GM21825 (cell line): ENCODE measurements around the gene AMY1A.
"Not testable (repeated sequence)": the region's sequence is repeated elsewhere in the genome, so short reads cannot be mapped to it uniquely, and the experiment has no call there.

Source experiments
- ATAC-seq: cut with Tn5 transposase; IDR thresholded peaks from one replicate; pipeline ENCODE4 v1.9.1; 2021; ENCODE audit warnings: mild to moderate bottlenecking, moderate library complexity; ENCODE audit not compliant: unreplicated experiment

AMY1A gene

GRCh38 chr1:103655460-103655859 lies at the start of gene AMY1A:
AMY1A (plus strand) TSS chr1:103655760; CDS start chr1:103656331, 571 bp downstream.
- not testable (repeated sequence) for ATAC-seq

- ATAC-seq: no peak
Measured at GRCh38 chr1:103616362-103616761, 39.2 kb upstream of the AMY1A start.

GRCh38 chr1:103616994-103617477 lies 38.5 kb upstream of the AMY1A start, which contains the start of gene AMY2A:
AMY2A (plus strand) TSS chr1:103617427; CDS start chr1:103617441, 14 bp downstream.
- not testable (repeated sequence) for ATAC-seq

- ATAC-seq: not testable (repeated sequence)
Measured at GRCh38 chr1:103627436-103627835, 28.1 kb upstream of the AMY1A start.

GRCh38 chr1:103641194-103641593 lies 14.4 kb upstream of the AMY1A start:
- ATAC-seq: not testable (repeated sequence)

- not testable (repeated sequence) for ATAC-seq
Measured at GRCh38 chr1:103643908-103644307, 11.7 kb upstream of the AMY1A start.

- ATAC-seq: not testable (repeated sequence)
Measured at GRCh38 chr1:103650305-103650704, 5.3 kb upstream of the AMY1A start.

GRCh38 chr1:103650889-103651288 lies 4.7 kb upstream of the AMY1A start:
- ATAC-seq: not testable (repeated sequence)

- not testable (repeated sequence) for ATAC-seq
Measured at GRCh38 chr1:103654133-103654532, 1.4 kb upstream of the AMY1A start.

GRCh38 chr1:103676335-103676734 lies 20.8 kb downstream of the AMY1A start:
- ATAC-seq: not testable (repeated sequence)

- not testable (repeated sequence) for ATAC-seq
Measured at GRCh38 chr1:103696110-103696509, 40.5 kb downstream of the AMY1A start, which contains the start of gene AMY1B. AMY1B (minus strand) TSS chr1:103696210; CDS start chr1:103695639, 571 bp downstream.

GRCh38 chr1:103697430-103697829 lies 41.9 kb downstream of the AMY1A start:
- not testable (repeated sequence) for ATAC-seq

- not testable (repeated sequence) for ATAC-seq
Measured at GRCh38 chr1:103700669-103701068, 45.1 kb downstream of the AMY1A start.

- ATAC-seq: not testable (repeated sequence)
Measured at GRCh38 chr1:103701256-103701655, 45.7 kb downstream of the AMY1A start.

GRCh38 chr1:103707670-103708069 lies 52.1 kb downstream of the AMY1A start:
- not testable (repeated sequence) for ATAC-seq

- ATAC-seq: not testable (repeated sequence)
Measured at GRCh38 chr1:103710381-103710780, 54.8 kb downstream of the AMY1A start.
